HG03460 (cell line): ENCODE results near the gene TIMM10.

Experiments used
- ATAC-seq: cut with Tn5 transposase; IDR thresholded peaks from one replicate; pipeline ENCODE4 v1.9.1; 2021; ENCODE audit not compliant: unreplicated experiment

The TIMM10 gene

GRCh38 chr11:57504511-57504910 lies 26.0 kb downstream of the TIMM10 start:
- ATAC-seq, result no peak

- no peak for ATAC-seq
Observed at GRCh38 chr11:57502870-57503269, 27.7 kb downstream of the TIMM10 start.

- no peak for ATAC-seq
Observed at GRCh38 chr11:57502376-57502775, 28.2 kb downstream of the TIMM10 start.

DNA sequence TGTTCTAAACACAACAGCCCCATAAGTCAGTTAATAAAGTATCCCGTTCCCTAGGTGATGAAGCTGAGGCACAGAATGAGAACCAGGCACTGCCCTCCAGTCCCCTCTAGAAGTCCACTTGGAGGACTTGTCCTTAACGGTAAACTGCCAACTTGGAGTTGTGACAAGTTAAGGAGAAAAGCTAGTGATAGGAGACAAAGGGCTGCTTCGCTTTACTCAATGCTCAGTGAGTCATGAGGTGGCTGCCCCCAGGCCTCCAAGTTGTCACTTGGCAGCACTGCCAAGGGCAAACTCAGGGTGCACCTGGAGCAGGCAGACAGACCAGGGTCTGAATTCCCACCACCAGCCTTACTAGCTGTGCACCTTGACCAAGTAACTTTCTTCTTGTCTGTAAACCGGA lies 28.6 kb downstream of the TIMM10 start:
- no peak for ATAC-seq

DNA sequence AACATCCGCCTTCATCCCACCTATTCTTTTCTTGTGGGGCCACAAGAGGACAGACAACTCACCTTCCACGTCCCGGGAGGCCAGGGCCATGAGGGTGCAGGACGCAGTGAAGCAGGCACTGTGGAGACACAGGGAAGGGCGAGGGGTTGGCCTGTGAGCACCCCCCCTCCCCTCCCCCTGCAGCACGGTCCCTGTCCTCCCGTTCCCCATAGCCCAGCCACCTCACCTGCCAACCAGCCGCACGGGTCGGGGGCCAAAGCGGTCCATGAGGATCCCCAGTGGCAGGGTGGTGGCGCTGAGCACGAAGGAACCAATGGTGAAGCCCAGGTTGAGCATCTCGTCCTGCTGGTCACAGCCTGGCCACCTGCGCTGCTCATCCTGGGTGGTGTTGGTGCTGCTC lies 29.6 kb downstream of the TIMM10 start:
- ATAC-seq, result no peak

- ATAC-seq, result no peak
Observed at GRCh38 chr11:57500515-57500914, 30.0 kb downstream of the TIMM10 start.

GRCh38 chr11:57499983-57500461 lies 30.5 kb downstream of the TIMM10 start:
- ATAC-seq, result peak; percentile 13

- peak; percentile 100 for ATAC-seq
Observed at GRCh38 chr11:57499413-57499982, 31.1 kb downstream of the TIMM10 start.

DNA sequence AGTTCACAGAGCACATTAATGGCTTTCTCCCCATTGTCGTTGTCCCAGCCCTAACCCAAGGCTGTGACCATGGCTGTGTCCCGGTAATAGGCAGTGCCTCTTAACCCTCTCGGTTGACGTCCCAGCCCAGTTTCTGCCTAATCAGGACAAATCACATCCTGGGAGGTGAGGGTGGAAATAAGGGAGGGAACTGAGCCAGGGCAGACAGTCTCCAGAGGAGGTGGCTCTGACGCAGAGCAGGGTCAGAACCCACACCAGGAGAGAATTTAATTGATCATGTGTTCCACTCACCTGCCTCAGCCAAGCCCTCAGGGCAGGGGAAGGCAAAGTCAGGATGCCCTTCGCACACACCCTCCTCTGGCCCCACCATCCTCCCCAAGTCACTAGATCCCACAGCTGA lies 32.0 kb downstream of the TIMM10 start:
- no peak for ATAC-seq

GRCh38 chr11:57497303-57498247 lies 33.0 kb downstream of the TIMM10 start:
- no peak for ATAC-seq

DNA sequence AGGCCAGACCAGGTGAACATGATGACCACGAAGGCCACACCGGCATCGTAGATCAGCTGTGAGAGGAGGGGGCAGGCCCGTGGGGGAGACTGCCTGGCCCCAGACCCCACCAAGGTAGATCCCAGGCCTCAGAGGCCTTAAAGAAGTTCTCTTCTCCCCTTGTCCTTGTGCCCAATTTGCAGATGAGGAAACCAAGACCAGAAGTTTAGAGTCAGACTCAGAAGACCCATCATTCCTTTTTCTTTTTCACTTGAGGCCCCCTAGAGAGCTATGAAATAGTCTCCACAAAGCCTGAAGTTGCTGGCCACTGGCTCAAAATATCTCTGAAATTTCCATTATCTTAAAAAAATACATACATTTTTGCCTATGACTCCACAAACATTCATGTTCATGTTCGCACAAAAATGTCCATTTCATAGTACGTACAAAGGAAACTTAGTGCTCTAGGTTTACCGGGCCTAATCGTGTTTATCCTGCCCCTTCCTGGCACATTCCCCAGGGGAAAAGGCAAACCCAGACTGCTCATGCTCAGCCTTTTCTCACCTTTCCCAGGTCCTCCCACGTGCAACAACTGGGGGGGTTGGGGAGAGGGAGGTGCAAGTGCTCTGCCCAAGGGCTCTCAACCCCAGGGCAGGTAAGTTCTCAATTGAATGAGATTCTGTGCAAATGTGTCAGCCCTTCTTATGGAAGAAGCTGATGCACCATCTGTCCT lies 34.3 kb downstream of the TIMM10 start:
- ATAC-seq, result no peak

DNA sequence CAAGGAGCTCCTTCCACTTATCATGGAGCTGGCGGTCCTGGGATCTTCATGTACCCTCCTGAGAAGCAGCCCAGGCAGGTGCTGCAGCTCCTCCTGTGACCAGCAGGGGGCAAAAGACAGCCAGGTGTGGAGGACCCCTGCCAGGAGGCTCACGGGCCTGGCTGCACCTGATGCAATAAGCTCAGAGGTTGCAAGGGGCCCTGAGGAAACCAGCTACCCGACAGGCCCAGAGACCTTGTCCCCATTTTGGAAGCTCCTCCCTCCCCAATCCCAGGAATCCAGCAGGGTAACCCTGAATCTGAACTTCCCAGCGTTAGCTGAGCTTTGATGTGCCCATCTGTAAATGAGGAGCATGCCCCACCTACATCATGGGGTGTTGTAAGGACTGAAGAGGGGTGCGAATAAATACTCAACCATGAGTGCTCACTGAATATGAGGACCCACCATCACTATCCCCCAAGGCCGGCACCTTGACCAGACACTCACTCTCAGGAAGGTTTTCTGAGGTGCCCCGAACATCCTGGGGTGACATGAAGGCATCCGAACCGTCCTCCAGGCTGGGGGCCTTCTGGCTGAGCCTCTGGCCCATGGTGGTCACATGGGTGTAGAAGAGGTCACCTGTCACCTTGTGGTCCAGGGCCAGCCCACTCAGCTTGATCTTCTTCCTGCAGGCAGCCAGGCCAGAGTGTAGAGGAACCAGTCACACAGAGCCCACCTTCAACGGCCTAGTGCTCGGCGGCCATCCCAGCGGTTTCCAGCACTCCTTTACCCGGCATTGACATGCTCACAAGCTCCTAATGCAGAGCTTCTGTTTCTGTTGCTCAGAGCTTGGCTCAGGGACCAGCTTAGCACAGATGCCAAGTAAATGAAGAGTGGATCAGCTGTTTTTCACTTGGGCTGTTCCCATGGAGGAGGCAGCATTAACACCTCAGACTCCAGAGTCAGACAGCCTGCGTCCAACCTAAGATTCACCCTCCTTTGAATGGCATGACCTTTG lies 36.7 kb downstream of the TIMM10 start:
- ATAC-seq, result peak; percentile 65

DNA sequence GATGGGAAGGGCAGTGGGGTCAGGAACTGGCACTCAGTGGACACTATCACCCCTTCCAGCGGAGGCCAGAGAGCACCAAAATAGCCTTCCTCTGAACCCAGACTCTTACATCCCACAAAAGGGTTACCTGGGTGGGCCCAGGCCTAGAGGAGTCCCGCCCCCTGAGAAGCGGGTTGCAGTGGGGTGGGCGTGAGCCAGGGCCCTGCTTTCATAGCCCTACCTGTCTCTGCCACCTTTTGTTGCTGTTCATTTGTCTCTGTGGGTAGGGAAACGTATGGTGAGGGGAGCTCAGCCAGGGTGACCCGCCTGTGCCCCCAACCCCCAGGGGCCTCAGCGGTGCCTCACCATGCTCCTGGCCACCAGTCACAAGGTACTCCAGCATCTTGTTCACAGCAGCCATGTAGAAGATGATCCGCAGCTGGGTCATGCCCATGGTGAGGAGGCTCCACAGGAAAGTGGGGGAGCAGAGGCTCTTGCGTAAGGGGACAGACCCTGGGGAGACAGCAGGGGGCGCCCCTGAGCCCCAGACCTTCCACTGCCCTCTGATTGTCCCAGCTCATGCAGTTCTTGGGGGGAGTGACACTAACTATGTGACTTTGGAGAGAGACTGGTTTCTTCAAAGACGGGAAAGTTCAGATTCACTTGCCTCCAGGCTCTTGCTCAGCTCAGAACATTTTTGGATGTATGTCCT lies 39.0 kb downstream of the TIMM10 start:
- ATAC-seq, result no peak

GRCh38 chr11:57490456-57491248 lies 39.9 kb downstream of the TIMM10 start:
- no peak for ATAC-seq

GRCh38 chr11:57487920-57488659 lies 42.5 kb downstream of the TIMM10 start:
- no peak for ATAC-seq

DNA sequence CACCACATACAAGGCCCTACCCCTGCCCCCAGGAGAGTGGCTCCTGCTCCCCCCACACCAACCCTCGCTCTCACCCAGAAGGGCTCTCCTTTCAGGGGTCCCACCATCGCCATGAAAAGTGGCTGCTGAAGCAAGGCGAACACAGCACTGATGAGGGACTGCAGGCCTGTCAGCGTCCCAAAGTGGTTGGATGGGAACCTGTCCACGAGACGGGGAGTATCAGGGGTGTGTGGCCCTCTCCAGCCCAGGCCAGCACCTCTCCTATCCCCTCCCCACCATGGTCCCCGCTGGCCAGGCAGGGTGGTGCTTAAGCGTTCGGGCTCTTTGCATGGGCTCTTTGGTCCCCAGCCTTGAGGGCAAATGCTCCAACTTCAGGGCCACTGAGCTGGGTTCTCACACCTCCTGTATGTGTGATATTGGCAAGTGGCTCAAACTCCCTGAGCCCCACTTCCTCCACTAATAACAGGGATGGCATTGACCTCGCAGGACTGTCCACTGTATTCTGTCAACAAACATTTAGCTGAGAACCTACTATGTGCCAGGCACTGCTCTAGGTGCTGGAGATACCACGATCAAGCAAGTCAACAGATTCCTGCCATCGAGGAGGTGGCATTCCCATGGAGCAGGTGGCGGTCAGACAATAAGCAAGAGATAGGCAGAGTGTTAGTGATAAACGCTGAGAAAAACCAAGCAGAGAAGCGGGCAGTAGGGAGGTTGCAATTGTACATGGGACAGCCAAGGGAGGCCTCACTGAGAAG lies 43.4 kb downstream of the TIMM10 start:
- ATAC-seq, result no peak

GRCh38 chr11:57485217-57485990 lies 45.1 kb downstream of the TIMM10 start:
- ATAC-seq, result no peak
